HG02571 (cell line): ENCODE results near the gene ADAT2.
"Not testable (repeated sequence)": the region's sequence is repeated elsewhere in the genome, so short reads cannot be mapped to it uniquely, and the experiment has no call there.

ENCODE experiments used
- ATAC-seq: cut with Tn5 transposase; IDR thresholded peaks from one replicate; pipeline ENCODE4 v1.9.1; 2021; ENCODE audit warnings: mild to moderate bottlenecking, moderate library complexity; ENCODE audit not compliant: unreplicated experiment

ADAT2 gene

DNA sequence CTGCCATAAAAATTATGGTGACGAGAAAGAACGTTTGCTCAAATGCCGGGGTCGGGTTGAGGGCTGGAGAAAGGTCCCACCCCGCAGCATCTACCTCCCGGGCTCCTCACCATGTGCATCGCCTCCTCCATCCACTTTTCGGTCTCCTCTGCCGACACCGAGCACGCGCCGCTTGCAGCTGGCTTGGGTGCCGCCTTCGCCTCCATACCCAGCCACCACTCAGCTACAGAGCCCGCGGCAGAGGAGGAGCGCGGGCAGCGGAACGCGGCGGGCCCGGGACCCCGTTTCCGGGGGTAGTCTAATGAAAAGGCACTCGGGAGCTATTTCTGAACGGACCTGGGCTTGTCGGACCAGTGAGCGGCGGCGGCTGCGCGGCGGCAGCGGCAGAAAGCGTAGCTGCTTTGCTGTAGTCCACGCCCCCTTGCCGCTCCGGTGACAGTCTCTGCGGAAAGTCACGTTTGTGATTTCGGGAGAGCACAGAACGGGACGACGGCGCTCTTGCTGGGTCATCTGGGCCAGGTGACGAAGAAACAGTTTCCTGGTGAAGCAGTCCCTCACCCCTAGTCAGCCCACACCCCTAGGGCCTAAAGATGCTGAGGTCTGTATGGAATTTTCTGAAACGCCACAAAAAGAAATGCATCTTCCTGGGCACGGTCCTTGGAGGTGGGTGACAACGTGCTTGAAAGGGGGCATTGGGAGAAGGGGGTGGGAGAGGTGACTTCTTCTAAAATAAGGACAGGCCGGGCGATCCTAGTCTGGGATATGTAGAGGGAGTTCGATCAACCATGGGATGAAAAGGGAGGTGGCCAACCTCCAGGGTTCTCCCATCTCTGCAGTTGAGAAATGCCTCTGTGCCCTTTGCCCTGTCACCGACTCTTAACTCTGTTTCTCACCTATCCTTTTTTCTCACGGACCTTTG lies at the start of gene ADAT2, which contains the start of gene PEX3:
ADAT2 (minus strand) TSS at position 243 of the 919 bp plus-strand sequence; CDS start at position 206, 37 bp downstream.
PEX3 (plus strand) TSS at position 353 of the 919 bp plus-strand sequence; CDS start at position 591, 238 bp downstream.
- peak; percentile 98 for ATAC-seq

- ATAC-seq: no peak
Measured at GRCh38 chr6:143498428-143498827, 47.9 kb upstream of the ADAT2 start.

DNA sequence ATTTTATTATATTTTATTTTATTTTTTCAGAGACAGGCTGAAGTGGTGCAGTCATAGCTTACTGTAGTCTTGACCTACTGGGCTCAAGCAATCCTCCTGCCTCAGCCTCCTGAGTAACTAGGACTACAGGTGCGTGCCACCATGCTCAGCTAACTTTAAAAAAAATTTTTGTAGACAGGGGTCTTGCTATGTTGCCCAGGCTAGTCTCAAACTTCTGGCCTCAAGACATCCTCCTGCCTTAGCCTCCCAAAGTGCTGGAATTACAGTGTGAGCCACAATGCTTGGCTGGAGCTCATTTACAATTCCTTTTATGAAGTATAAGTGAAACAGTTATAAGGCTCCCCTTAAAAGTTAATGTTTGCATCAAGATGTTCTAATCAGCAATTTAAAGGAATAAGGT lies 46.5 kb upstream of the ADAT2 start:
- no peak for ATAC-seq

DNA sequence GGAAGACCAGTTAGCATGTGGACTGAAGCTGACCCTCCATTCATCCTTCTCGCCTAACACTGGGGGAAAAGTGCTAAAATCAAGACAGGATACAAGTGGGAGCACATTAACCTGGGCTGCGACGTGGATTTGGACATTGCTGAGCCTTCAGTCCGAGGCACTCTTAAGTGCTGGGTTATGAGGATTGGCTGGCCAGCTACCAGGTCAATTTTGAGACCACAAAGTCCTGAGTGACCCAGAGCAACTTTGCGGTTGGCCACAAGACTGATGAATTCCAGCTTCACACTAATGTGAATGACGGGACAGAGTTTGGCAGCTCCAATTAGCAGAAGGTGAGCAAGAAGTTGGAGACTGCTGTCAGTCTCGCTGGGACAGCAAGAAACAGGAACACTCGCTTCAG lies 40.3 kb upstream of the ADAT2 start:
- no peak for ATAC-seq

DNA sequence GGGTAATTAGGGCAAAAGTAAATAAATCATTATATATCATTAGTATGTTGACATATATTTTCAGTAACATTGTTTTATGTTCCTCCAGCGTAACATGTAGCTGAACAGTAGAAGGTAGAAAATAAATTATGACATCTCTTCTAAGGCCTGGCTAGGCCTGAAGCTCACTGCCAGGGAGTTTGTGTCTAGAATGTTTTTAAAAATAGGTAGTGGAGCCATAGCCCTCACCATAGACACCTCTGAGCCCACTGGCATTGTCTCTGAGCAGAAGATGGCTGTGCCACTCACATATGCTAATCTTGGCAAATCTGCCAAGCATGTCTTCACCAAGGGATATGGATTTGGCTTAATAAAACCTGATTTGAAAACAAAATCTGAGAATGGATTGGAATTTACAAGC lies 39.7 kb upstream of the ADAT2 start:
- ATAC-seq: no peak

GRCh38 chr6:143486752-143487151 lies 36.3 kb upstream of the ADAT2 start:
- no peak for ATAC-seq

DNA sequence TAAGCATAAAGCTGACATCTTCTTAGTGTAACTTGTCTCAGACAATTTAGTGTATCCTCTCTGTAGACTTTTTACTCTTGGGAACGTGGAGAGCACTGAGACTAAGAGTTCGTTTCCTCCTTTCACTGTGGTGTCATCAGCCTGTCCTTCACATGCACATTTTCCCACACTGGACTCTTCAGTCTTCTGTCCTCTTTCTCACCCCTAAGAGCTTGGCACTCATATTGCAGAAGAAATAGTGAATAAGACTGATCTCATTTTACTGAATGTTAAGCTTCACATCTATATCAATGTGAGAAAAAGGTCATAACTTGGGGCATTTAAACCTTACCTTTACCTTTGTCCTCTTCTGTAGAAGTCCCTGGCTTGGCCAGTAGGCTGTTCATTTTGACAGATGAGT lies 35.5 kb upstream of the ADAT2 start:
- ATAC-seq: no peak

- no peak for ATAC-seq
Measured at GRCh38 chr6:143482593-143482992, 32.1 kb upstream of the ADAT2 start.

DNA sequence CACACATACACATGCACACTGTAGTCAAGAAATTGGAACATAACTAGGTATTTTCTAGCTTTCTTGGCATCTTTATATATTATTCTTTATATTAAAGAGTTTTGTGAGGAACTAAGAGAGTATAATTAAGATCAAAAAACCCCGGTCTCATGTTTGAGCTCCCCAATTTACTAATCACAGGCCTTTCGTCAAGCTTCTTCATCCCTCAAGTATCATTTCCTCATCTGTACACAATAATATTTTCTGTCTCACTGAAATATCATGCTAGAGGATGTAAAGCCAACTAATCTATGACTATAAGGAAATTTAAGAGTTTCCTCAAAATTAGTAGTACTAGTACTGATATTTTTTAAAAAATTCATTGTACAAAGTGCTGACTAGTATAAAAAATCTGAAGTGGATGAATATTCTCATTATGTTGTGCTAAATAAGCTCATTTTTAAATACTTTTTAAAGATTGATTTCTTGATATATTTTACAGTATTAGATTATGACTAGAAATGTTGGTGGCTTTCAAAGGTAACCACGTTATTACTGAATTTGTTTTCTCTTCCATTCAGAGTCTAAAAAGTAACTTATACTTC lies 28.1 kb upstream of the ADAT2 start:
- ATAC-seq: no peak

DNA sequence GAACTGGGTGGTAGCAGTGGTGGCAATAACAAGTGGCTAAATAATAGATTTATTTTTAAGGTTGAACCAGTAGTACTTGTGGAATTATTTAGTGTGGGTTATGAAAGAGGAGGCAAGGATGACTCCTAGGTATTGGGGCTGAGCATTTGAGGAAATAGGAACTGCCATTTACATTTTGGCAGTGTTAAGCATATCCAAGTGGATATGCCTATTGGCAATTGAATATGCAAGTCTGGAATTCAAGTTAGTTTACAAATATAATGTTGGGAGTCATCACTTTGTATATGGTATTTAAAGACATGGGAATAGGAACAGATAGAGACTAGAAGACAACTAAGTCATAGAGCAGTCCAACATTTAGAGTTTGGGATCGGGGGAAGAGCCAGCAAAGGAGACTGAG lies 26.1 kb upstream of the ADAT2 start:
- no peak for ATAC-seq

- no peak for ATAC-seq
Measured at GRCh38 chr6:143471822-143472221, 21.3 kb upstream of the ADAT2 start.

GRCh38 chr6:143468823-143469222 lies 18.3 kb upstream of the ADAT2 start:
- ATAC-seq: not testable (repeated sequence)

- ATAC-seq: no peak
Measured at GRCh38 chr6:143468026-143468425, 17.5 kb upstream of the ADAT2 start.

GRCh38 chr6:143465546-143465945 lies 15.1 kb upstream of the ADAT2 start:
- ATAC-seq: no peak

GRCh38 chr6:143457563-143458359 lies 7.3 kb upstream of the ADAT2 start:
- ATAC-seq: no peak

DNA sequence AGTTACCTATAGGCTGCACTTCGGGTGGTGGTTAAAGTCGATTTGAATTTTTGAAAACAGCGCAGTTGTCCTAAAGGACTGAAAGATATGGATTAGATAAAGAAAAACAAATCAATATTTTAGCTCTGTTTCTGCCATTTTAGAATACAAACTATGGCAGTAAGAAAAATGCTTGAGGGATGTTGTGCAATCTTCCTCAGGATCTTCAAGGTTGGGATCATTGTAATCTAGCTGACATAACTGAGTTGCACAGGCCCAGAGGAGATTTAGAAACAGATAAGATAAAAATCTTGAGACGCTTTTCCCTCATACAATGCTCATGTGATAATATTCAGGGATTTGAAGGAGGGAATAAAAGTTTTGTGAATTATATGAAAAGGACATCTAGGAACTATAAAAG lies 1.0 kb upstream of the ADAT2 start:
- no peak for ATAC-seq

DNA sequence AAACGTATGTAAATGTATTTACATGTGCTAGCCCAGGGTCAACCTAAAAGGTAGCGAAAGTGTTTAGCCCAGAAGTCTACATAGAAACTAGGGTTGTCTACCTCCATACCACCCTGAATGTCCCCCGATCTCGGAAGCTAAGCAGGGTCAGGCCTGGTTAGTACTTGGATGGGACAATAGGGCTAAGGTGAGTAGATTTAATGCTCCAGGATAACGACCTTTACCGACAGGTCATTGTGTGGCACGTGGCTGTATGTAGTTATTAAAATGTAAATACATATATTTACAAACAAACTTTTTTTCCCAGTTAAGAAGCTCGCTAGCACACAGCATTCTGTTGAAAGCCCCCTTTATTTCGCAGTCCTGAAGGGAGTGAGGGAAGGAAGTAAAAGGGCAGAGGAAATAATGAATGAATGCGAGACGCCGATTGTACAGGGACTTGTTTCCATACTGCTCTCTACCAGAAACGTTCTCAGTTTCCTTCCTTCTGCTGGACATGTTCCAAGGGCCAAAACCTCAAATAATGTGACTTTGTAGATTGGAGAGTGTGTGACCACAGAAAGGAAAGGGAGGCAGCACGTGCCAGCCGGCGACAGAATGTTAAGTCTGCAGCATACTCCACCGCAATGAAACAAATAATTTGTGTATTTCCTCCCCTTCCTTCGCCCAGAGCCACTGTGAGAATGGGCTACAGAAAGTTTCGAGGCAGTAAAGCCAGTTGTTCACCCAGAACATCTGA lies 612 bp downstream of the ADAT2 start:
- ATAC-seq: peak; percentile 10

GRCh38 chr6:143449082-143449713 lies 1.3 kb downstream of the ADAT2 start:
- ATAC-seq: no peak

- ATAC-seq: not testable (repeated sequence)
Measured at GRCh38 chr6:143447865-143448264, 2.6 kb downstream of the ADAT2 start.

DNA sequence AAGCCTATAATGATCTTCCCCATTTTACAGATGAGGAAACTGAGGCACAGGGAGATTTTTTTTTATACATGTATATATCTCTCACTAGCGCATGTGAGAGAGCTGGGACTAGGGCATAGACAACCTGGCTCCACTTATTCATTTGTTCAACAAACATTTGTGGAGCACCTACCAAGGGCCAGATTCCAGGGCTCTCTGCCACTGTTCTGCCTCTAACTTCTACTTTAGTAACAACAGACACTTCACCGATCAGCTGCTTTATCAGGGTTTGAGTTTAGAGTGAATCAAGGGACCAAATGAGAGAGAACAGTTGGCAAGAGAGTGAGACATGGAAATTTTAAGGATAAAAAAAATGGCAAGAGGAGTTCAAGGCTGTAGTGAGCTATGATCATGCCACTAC lies 7.4 kb downstream of the ADAT2 start:
- no peak for ATAC-seq
